Activated CD4-positive, alpha-beta T cell treated with anti-CD3 and anti-CD28 coated beads for 36 hours (primary cell): ENCODE data around the gene SLC9B2. TPM values are rescaled to one million over a fixed set of nuclear protein-coding genes. Genes with fewer than 3 reads are reported as not detected.

Experiments
- ATAC-seq: fragments of 200-7000 bp; cut with Tn5 transposase; one replicate; pipeline ENCODE4 v1.10.0; 2021; ENCODE audit warnings: mild to moderate bottlenecking, moderate library complexity
- CTCF ChIA-PET: fragments of 350-600 bp; sonication (Branson Sonifier 250); formaldehyde crosslinking; loops from one replicate; lab custom pipeline; 2021; ENCODE audit warnings: antibody characterized with exemption; lab: Charles Lee
- POLR2A ChIA-PET: fragments of 350-600 bp; sonication (Branson Sonifier 250); formaldehyde crosslinking; loops from one replicate; lab custom pipeline; 2021; ENCODE audit warnings: antibody characterized with exemption, inconsistent platforms; lab: Charles Lee
- DNase-seq: peaks from one replicate; pipeline ENCODE4 v3.0.0-alpha.2; 2020
- H3K27ac Mint-ChIP-seq: one replicate; pipeline ENCODE4 v1.8.0; 2021; ENCODE audit warnings: mixed read lengths
- H3K27me3 Mint-ChIP-seq: one replicate; pipeline ENCODE4 v1.8.0; 2021; ENCODE audit warnings: mixed read lengths
- H3K36me3 Mint-ChIP-seq: one replicate; pipeline ENCODE4 v1.8.0; 2021; ENCODE audit warnings: low read depth, mixed read lengths
- H3K4me1 Mint-ChIP-seq: one replicate; pipeline ENCODE4 v1.8.0; 2021; ENCODE audit warnings: mixed read lengths
- H3K4me3 Mint-ChIP-seq: one replicate; pipeline ENCODE4 v1.8.0; 2021; ENCODE audit warnings: mild to moderate bottlenecking, moderate library complexity, mixed read lengths
- H3K9me3 Mint-ChIP-seq: one replicate; pipeline ENCODE4 v1.8.0; 2021; ENCODE audit warnings: low read depth, mixed read lengths
- intact Hi-C, 2 experiments: fragments of 100-400 bp; cut with DNase I in 1 of 2; cut with micrococcal nuclease in 1 of 2; formaldehyde crosslinking; loops; one replicate each; pipeline versions ENCODE4 v1.14.2 to v1.15.1; 2022 to 2024; cut with DNase I, micrococcal nuclease
- total RNA-seq, 2 experiments: library from RNA; stranded (reverse); gene quantifications; one replicate each; pipeline ENCODE4 v1.2.3, GENCODE V29; 2021

SLC9B2 gene
- total RNA-seq, 2 experiments from 2014 or later = 30.6 to 31.2 TPM

DNA sequence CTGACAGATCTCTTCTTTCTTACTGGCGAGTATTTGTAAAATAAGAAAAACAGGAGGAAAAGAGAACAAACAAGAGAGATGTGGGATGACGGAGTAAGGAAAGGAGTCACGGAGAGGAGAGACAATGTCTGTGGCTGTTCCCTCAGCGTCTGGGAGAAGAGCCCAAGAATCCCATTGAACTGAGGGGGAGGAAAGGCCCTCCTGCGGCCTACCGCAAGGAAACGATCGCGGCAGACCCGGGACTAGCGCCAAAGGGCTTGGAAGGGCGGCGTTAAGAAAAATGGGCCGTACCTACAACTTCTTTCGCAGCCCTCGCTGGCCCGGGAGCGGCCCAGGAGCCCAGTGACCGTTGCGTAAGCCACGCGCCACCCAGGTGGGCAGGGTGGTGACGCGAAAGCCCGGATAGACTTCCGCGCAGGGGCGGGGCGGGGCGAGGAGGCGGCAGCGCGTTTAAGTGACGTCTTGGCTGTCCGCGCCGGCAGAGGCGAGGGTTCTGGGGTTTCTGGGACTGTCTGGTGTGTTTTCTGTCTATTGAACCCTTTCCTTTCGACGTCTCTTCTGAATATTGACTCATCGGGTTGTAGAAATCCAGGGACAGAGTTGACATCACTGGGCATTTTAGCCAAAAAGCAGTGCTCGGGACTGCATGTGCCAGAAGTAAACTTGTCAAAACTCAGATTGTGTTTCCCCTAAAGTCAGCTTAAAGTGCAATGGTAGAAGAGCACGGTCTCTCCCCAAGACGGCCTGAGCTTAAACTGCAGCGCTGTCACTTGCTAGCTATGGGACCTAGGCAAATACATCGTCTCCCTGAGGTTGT is 57.0 kb downstream of the SLC9B2 start, which contains the start of gene SLC9B1:
Gene SLC9B1 (minus strand): TSS at position 398 of the 817 bp plus-strand sequence. CDS start 27,994 bp downstream, outside the sequence.
- Mint-ChIP-seq H3K36me3 (peaks cover 7% of the 10 kb centered on the region), H3K4me1 (peaks cover 19% of the 10 kb centered on the region), H3K9me3 (no peaks in the 10 kb centered on the region), H3K27ac (peak within 1 kb of the TSS; percentile 97), H3K4me3 (peak within 1 kb of the TSS; percentile 86), H3K27me3 (no peaks in the 10 kb centered on the region)
- DNase-seq (peak; percentile 97), ATAC-seq (peak; percentile 98)
- intact Hi-C loops = loop anchor here (1.0 to 10.0 kb wide), 11 partner anchors 57 to 675 kb away; partner anchors contain the start of genes BDH2 (in 2 of the 2), SLC39A8 (in 2 of the 2), SLC9B2 (in 2 of the 2) and CISD2 (in 1 of the 2)
- CTCF ChIA-PET = interaction anchor here (0.6 to 1.0 kb wide), 3 partner anchors 24 to 606 kb away, joined by 3 read pairs; no protein-coding TSS in a partner anchor
- POLR2A ChIA-PET = interaction anchor here (1.5 kb wide), 1 partner anchor 192 kb away, joined by 4 read pairs; the partner anchor contains the start of gene UBE2D3

DNA sequence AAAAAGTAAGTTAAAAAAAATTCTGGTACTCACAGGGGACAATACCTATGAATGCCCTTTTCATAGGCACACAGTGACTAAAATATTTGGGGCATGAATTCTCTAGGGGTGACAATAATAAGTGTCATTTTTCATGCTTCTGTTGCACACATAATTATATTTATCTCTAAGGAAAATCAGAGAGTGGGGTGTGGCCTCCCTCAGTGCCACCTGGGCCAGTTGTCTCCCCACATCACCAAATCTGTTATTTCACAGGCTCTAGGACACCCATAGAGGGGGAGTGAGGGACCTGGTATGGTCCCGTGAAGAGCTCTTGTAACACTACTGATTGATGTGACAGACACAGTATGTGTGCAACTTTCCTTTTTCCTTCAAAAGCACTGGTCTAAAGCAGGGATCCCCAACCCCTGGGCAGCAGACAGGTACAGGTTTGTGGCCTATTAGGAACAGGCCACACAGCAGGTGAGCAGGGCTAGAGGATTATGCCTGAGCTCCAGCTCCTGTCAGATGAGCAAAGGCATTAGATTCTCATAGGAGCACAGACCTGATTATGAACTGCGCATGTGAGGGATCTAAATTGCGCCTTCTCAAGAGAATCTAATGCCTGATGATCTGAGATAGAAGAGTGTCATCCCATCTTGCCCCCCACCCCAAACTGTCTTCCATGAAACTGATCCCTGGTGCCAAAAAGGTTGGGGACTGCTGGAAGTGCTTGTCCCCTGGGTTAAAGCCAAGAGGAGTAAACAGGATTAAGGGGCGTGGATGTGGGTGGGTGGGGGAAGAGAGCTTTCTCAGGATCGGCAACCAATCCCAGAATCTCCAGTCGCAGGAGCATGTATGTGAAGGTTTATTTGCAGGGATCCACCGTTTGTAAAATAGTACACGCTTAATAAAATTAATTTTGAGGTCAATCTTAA is 57.9 kb downstream of the SLC9B2 start:
- H3K27ac Mint-ChIP-seq = peak overlapping the region; percentile 97
- POLR2A ChIA-PET = interaction anchor here (0.5 to 1.5 kb wide), 3 partner anchors 93 to 388 kb away, joined by 3 to 4 read pairs (median 3); partner anchors contain the start of gene UBE2D3
- peaks cover 19% of the 10 kb centered on the region for H3K4me1 Mint-ChIP-seq
- H3K9me3 Mint-ChIP-seq = no peaks in the 10 kb centered on the region
- intact Hi-C loops = loop anchor here (1.0 to 10.0 kb wide), 11 partner anchors 58 to 674 kb away; partner anchors contain the start of genes BDH2 (in 2 of the 2), SLC39A8 (in 2 of the 2), SLC9B2 (in 2 of the 2) and CISD2 (in 1 of the 2)
- DNase-seq = peak; percentile 14
- ATAC-seq = no peak
- no peaks in the 10 kb centered on the region for H3K27me3 Mint-ChIP-seq
- CTCF ChIA-PET = interaction anchor here (0.6 to 1.1 kb wide), 2 partner anchors 11 to 149 kb away, joined by 3 to 5 read pairs; no protein-coding TSS in a partner anchor
- peak overlapping the region; percentile 86 for H3K4me3 Mint-ChIP-seq
- H3K36me3 Mint-ChIP-seq = peaks cover 7% of the 10 kb centered on the region

DNA sequence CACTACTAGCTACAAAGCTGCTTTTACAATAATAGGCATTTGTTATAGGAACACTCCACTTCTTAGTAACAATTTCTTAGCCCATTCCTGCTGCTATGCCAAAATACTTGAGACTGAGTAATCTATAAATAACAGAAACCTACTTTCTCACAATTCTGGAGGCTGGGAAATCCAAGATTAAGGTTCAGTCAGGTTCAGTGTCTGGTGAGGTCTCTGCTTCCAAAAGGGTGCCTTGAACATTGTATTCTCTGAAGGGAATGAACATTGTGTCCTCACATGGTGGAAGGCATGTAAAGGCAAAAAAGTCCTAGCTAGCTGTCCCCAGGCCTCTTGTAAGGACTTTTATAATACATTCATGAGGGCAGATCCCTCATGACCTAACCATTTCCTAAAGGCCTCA is 64.0 kb downstream of the SLC9B2 start:
- H3K4me1 Mint-ChIP-seq = no peaks in the 10 kb centered on the region

DNA sequence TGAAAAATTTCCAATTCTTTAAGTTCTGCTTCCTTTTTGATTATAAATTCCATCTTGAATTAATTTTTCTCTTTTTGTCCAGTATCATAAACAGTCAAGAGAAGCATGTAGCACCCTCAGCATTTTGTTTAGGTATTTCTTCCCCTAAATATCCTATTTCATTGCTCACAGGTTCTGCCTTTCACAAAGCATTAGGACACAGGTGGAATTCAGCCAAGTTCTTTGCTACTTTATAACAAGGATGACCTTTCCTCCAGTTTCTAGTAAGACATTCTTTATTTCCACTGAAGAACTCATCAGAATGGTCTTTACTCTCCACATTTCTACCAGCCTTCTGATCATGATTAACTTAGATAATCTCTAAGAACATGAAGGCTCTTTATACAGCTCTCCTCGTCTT is 64.5 kb downstream of the SLC9B2 start:
- Mint-ChIP-seq H3K27me3 (no peaks in the 10 kb centered on the region), H3K4me1 (no peaks in the 10 kb centered on the region), H3K4me3 (no peak overlapping the region), H3K36me3 (no peaks in the 10 kb centered on the region), H3K27ac (no peak overlapping the region), H3K9me3 (no peaks in the 10 kb centered on the region)
- DNase-seq (no peak), ATAC-seq (no peak)
- CTCF ChIA-PET = interaction anchor here (0.7 to 2.6 kb wide), 4 partner anchors 65 to 582 kb away, joined by 3 to 9 read pairs (median 3); partner anchors contain the start of genes BDH2 and SLC9B2
- intact Hi-C loops = loop anchor here in 1 of 2 experiments (10.0 kb wide), 1 partner anchor 667 kb away; the partner anchor contains the start of gene SLC39A8
- POLR2A ChIA-PET = no interaction called here

More for the DNA sequence above, 64.0 kb downstream of the SLC9B2 start:
- Mint-ChIP-seq H3K4me3 (no peak overlapping the region), H3K27me3 (no peaks in the 10 kb centered on the region), H3K9me3 (no peaks in the 10 kb centered on the region), H3K36me3 (no peaks in the 10 kb centered on the region), H3K27ac (no peak overlapping the region)
- DNase-seq = no peak
- POLR2A ChIA-PET = no interaction called here
- CTCF ChIA-PET = interaction anchor here (0.7 to 2.6 kb wide), 4 partner anchors 64 to 582 kb away, joined by 3 to 9 read pairs (median 3); partner anchors contain the start of genes BDH2 and SLC9B2
- ATAC-seq = no peak
- intact Hi-C loops = loop anchor here in 1 of 2 experiments (10.0 kb wide), 1 partner anchor 668 kb away; the partner anchor contains the start of gene SLC39A8

DNA sequence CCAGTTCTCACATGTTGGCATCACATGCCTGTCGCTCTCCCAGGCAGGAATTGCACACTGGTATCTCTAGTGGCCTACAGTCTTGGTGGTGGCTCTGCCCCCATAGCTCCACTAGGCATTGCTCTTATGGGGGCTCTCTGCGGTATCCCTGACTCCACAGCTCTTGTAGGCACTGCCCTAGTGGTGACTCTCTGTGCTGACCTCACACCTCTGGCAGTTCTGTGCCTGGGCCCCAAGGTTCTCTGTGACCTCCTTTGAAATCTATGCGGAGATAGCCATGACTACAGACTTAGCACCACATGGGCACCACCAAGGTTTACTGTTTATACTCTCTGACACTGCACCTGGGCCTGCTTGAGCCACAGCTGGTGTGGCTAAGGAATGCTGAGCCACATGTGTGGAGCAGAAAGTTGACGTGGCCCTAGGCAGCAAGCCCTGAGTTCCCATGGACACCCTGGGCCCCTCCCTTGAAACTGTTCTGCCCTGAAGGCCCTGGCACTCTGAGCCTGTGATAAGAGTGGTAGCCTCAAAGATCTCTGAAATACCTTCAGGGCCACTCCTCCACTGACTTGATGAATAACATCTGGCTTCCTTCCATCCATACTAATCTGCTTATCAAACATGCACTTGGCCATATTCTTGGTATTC is 65.1 kb downstream of the SLC9B2 start:
- Mint-ChIP-seq H3K9me3 (no peaks in the 10 kb centered on the region), H3K27ac (no peak overlapping the region), H3K4me1 (no peaks in the 10 kb centered on the region), H3K36me3 (no peaks in the 10 kb centered on the region), H3K4me3 (no peak overlapping the region), H3K27me3 (no peaks in the 10 kb centered on the region)
- POLR2A ChIA-PET = no interaction called here
- CTCF ChIA-PET = interaction anchor here (0.7 to 1.0 kb wide), 2 partner anchors 80 to 142 kb away, joined by 3 read pairs; partner anchors contain the start of gene CISD2
- ATAC-seq (no peak), DNase-seq (no peak)
- intact Hi-C loops = loop anchor here in 1 of 2 experiments (10.0 kb wide), 1 partner anchor 667 kb away; the partner anchor contains the start of gene SLC39A8

DNA sequence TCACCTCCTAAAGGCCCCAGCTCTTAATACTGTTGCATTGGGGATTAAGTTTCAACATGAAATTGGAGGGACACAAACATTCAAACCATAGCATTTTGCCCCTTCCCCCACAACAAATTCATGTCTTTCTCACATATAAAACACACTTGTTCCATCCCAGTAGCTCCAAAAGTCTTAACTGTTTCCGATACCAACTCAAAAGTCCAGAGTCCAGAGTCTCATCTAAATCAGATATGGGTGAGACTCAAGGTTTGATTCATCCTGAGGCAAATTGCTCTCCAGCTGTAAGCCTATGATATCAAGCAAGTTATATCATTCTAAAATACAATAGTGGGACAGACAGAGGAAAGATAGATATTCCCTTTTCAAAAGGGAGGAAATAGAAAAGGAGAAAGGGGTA is 65.8 kb downstream of the SLC9B2 start:
- intact Hi-C loops = loop anchor here in 1 of 2 experiments (10.0 kb wide), 1 partner anchor 666 kb away; the partner anchor contains the start of gene SLC39A8
- Mint-ChIP-seq H3K4me1 (no peaks in the 10 kb centered on the region), H3K27ac (no peak overlapping the region), H3K36me3 (no peaks in the 10 kb centered on the region), H3K27me3 (no peaks in the 10 kb centered on the region), H3K4me3 (no peak overlapping the region), H3K9me3 (no peaks in the 10 kb centered on the region)
- DNase-seq = no peak
- ChIA-PET CTCF (interaction anchor here (0.6 to 1.0 kb wide), 4 partner anchors 142 to 580 kb away, joined by 3 to 4 read pairs (median 3); partner anchors contain the start of gene CISD2), POLR2A (interaction anchor here (0.6 kb wide), 1 partner anchor 125 kb away, joined by 5 read pairs; no protein-coding TSS in a partner anchor)
- no peak for ATAC-seq

DNA sequence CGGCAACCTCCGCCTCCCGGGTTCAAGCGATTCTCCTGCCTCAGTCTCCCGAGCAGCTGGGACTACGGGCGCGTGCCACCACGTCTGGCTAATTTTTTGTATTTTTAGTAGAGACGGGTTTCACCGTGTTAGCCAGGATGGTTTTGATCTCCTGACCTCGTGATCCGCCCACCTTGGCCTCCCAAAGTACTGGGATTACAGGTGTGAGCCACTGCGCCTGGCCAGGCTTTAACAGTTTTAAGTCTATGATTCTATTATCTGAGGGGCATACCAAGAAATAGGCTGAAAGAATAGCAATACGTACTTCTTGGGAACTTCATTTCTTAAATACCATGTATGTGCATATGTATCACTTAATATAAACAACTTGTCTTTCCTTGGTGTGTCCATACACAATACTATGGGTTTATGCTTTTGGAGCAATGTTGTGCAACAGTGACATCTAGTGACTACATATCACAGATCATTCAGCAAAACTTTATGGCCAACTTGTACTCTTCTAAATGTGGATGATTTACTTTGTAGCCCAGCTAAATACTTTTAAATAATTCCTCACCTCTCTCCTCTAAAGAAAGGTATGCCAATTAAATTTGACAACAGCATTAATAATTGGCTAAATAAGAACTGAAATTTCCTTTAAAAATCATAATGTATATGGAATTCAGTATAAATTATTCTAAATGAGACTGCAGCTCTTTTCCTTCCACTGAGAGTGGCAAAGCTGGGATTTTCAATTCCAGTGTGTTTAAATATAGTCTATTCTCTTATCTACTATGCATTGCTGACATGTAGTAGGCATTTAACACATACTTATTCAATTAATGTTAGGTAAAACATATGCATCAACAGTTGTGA is 67.5 kb downstream of the SLC9B2 start:
- intact Hi-C loops = loop anchor here (1.0 to 10.0 kb wide), 9 partner anchors 182 to 754 kb away; partner anchors contain the start of genes SLC39A8 (in 1 of the 2) and UBE2D3 (in 1 of the 2)
- DNase-seq (no peak), ATAC-seq (peak; percentile 95)
- Mint-ChIP-seq H3K27me3 (peaks cover 2% of the 10 kb centered on the region), H3K4me1 (no peaks in the 10 kb centered on the region), H3K4me3 (no peak overlapping the region), H3K27ac (no peak overlapping the region), H3K36me3 (no peaks in the 10 kb centered on the region), H3K9me3 (no peaks in the 10 kb centered on the region)
- CTCF ChIA-PET = interaction anchor here (0.5 to 2.5 kb wide), 25 partner anchors 9 to 707 kb away, joined by 3 to 15 read pairs (median 3); partner anchors contain the start of genes BDH2 and UBE2D3
- POLR2A ChIA-PET = interaction anchor here (0.7 kb wide), 1 partner anchor 388 kb away, joined by 4 read pairs; no protein-coding TSS in a partner anchor

DNA sequence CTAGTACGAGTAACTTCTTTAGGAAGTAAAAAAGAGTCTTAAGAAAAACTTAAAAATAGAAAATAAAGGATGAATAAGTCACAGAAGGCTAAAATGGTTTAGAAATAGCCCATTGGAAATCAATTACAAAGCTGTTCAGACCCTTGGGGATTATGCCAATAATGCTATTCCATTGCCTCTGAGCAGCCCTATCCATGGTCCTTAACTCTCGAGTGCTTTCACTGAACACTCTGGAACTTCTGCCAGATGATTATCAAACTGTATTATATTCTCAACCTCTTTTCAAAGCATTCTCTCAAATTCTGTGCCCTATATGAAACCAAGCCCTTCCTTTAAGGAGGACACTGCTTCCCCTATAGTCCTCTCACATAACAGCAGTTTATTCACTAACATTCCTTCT is 74.0 kb downstream of the SLC9B2 start:
- ATAC-seq = no peak
- intact Hi-C loops = loop anchor here in 1 of 2 experiments (10.0 kb wide), 1 partner anchor 748 kb away; no protein-coding TSS in a partner anchor
- no peak for DNase-seq
- Mint-ChIP-seq H3K4me1 (no peaks in the 10 kb centered on the region), H3K36me3 (peaks cover 10% of the 10 kb centered on the region), H3K9me3 (peaks cover 2% of the 10 kb centered on the region), H3K4me3 (no peak overlapping the region), H3K27me3 (peaks cover 2% of the 10 kb centered on the region), H3K27ac (no peak overlapping the region)
- ChIA-PET POLR2A (no interaction called here), CTCF (no interaction called here)

DNA sequence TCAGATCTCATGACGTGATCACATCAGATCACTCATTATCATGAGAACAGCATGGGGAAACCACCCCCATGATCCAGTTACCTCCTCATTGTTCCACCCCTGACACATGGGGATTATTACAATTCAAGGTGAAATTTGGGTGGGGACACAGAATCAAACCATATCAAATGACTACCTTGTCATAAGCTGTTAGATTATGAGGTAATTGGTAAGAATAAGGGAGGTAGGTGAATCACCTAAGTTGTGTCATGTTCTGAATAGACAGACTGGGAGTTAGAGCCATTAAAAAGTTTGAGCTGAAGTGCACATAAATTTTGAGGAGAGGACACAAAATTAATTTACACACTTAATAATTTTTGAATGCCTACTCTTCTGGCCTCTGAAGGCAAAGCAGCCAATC is 81.8 kb downstream of the SLC9B2 start:
- peak; percentile 57 for ATAC-seq
- H3K36me3 Mint-ChIP-seq = peaks cover 10% of the 10 kb centered on the region
- no peak overlapping the region for H3K4me3 Mint-ChIP-seq
- POLR2A ChIA-PET = no interaction called here
- peaks cover 2% of the 10 kb centered on the region for H3K4me1 Mint-ChIP-seq
- no peak overlapping the region for H3K27ac Mint-ChIP-seq
- no peak for DNase-seq
- intact Hi-C loops = no loop called here
- CTCF ChIA-PET = no interaction called here
- peaks cover 8% of the 10 kb centered on the region for H3K9me3 Mint-ChIP-seq
- no peaks in the 10 kb centered on the region for H3K27me3 Mint-ChIP-seq
